ENCODE results near the gene LRRC8E. TPM values are rescaled to one million over a fixed set of nuclear protein-coding genes. Genes with fewer than 3 reads are reported as not detected.

Gene LRRC8E
- total RNA-seq, 2 donors from 2014 or later, result 2.8 to 3.4 TPM

DNA sequence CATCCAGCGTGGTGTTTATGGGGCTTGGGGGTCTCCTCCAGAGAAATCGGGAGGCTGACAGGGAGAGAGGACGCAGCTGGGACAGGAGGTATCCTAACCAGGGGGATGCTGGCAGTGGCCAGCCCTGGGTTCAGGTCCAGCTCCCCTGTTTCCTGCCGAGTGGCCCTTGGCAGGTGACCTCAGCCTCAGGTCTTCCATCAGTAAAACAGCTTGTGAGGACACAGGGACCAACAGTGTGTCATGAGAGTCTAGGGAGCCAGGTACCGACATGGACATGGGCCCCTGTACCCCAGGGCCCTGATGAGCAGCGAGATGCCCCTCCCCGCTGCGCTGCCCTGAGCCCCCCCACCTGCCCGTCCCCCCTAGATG is 38.7 kb upstream of the LRRC8E start:
- WGBS, 2 experiments (ENCODE audit: insufficient coverage in 1 of 2, insufficient read length in 1 of 2), result 86 to 95% methylated on average over 4 to 9 of the region's 9 CpGs
- H3K27me3 ChIP-seq (ENCODE audit: control insufficient read depth, insufficient read depth, low read length, poor library complexity, severe bottlenecking), result no peaks in the 10 kb centered on the region
- no peaks in the 10 kb centered on the region for H3K9me3 Mint-ChIP-seq
- H3K9ac ChIP-seq (ENCODE audit: extremely low read depth, low read length, poor library complexity, severe bottlenecking), result no peak overlapping the region
- H3K27me3 Mint-ChIP-seq (ENCODE audit: insufficient read depth), result peaks cover 9% of the 10 kb centered on the region
- H3K36me3 ChIP-seq (ENCODE audit: control insufficient read depth, insufficient read depth, low read length), result no peaks in the 10 kb centered on the region
- no peak overlapping the region for H3K27ac Mint-ChIP-seq
- no peaks in the 10 kb centered on the region for H3K9me3 ChIP-seq (ENCODE audit: control insufficient read depth, low read length)
- no peaks in the 10 kb centered on the region for H3K36me3 Mint-ChIP-seq (ENCODE audit: low read depth)
- H3K4me3 ChIP-seq (ENCODE audit: low read length), result no peak overlapping the region
- no peak for DNase-seq
- no peak overlapping the region for H3K27ac ChIP-seq (ENCODE audit: low read depth, low read length)
- H3K4me3 Mint-ChIP-seq, result no peak overlapping the region
- H3K4me1 ChIP-seq (ENCODE audit: control insufficient read depth, insufficient read depth, low read length), result peaks cover 3% of the 10 kb centered on the region
- peaks cover 3% of the 10 kb centered on the region for H3K4me1 Mint-ChIP-seq
- no peak for TF ChIP-seq CTCF (conservative IDR thresholded peaks at IDR 0.05)

DNA sequence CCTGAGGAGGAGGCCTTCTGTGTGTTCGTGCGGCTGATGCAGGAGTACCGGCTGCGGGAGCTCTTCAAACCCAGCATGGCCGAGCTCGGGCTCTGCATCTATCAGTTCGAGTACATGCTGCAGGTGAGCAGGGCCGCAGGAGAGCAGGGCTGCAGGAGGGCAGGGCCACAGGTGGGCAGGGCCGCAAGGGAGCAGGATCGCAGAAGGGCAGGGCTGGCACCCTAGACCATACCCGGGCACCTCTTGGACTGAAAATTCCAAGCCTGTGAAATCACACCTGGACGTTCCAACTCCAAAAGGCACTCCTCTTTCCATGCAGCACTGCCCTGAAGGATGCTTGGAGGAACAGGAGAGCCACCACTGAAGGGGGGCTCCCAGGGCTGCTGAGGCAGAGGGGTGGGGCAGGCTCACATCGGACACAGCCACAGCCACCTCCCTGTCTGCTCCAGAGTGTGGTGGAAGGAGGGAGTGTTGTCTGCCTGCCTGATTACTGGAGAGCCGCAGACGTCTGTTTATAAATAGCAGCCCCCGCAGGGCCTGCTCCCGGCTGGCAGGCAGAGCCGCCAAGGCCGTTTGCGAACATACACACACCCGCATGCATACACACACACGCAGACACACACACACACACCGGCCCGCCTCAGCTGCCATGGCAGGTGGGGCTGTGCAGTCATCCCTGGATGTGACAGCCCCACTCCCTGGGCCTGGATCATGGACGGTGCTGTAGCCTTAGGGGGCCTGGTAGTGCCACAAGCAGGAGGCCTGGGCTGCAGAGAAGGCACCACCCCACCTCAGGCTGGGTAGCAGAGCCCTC is 38.1 kb upstream of the LRRC8E start:
- H3K4me1 ChIP-seq (ENCODE audit: control insufficient read depth, insufficient read depth, low read length), result peaks cover 3% of the 10 kb centered on the region
- no peaks in the 10 kb centered on the region for H3K36me3 ChIP-seq (ENCODE audit: control insufficient read depth, insufficient read depth, low read length)
- no peak for DNase-seq
- WGBS, 2 experiments (ENCODE audit: insufficient coverage in 1 of 2, insufficient read length in 1 of 2), result 80 to 88% methylated on average over 12 to 25 of the region's 25 CpGs
- no peaks in the 10 kb centered on the region for H3K36me3 Mint-ChIP-seq (ENCODE audit: low read depth)
- no peak overlapping the region for H3K27ac ChIP-seq (ENCODE audit: low read depth, low read length)
- H3K4me3 Mint-ChIP-seq, result no peak overlapping the region
- no peak overlapping the region for H3K9ac ChIP-seq (ENCODE audit: extremely low read depth, low read length, poor library complexity, severe bottlenecking)
- H3K4me1 Mint-ChIP-seq, result peaks cover 3% of the 10 kb centered on the region
- no peaks in the 10 kb centered on the region for H3K27me3 ChIP-seq (ENCODE audit: control insufficient read depth, insufficient read depth, low read length, poor library complexity, severe bottlenecking)
- H3K9me3 Mint-ChIP-seq, result no peaks in the 10 kb centered on the region
- H3K4me3 ChIP-seq (ENCODE audit: low read length), result no peak overlapping the region
- no peak for TF ChIP-seq CTCF (conservative IDR thresholded peaks at IDR 0.05)
- H3K9me3 ChIP-seq (ENCODE audit: control insufficient read depth, low read length), result no peaks in the 10 kb centered on the region
- no peak overlapping the region for H3K27ac Mint-ChIP-seq
- peaks cover 13% of the 10 kb centered on the region for H3K27me3 Mint-ChIP-seq (ENCODE audit: insufficient read depth)

DNA sequence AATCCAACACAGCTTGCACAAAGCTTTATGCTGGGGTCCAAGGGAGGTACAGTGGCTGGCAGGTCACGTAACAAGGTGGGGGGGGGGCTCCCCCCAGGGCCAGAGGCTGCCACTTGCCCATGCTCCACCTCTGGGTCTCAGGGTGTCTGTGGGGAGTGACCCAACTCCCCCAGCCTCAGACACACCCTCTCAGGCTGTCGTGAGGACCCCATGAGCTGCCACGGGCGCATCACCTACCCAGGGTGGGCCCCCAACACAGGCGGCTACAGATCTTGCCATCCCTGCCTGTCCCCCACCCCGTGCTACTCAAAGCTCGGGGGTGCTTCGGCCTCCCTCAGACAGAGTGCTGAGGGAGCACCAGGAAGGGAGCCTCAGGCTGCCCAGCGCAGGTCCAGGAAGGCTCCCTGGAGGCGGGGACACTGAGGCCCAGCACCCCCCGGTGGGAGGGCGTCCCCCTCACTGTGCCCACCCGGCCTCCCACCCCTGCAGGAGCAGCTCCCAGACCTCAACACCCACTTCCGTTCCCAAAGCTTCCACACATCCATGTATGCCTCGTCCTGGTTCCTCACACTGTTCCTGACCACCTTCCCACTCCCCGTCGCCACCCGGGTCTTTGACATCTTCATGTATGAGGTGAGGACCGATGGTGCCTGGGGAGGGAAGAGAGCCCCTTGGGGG is 37.2 kb upstream of the LRRC8E start:
- Mint-ChIP-seq H3K9me3 (no peaks in the 10 kb centered on the region), H3K27ac (no peak overlapping the region), H3K4me1 (peaks cover 3% of the 10 kb centered on the region), H3K36me3 (ENCODE audit: low read depth) (no peaks in the 10 kb centered on the region), H3K4me3 (no peak overlapping the region), H3K27me3 (ENCODE audit: insufficient read depth) (peaks cover 22% of the 10 kb centered on the region)
- Histone ChIP-seq H3K4me3 (ENCODE audit: low read length) (no peak overlapping the region), H3K27ac (ENCODE audit: low read depth, low read length) (no peak overlapping the region), H3K27me3 (ENCODE audit: control insufficient read depth, insufficient read depth, low read length, poor library complexity, severe bottlenecking) (no peaks in the 10 kb centered on the region), H3K9ac (ENCODE audit: extremely low read depth, low read length, poor library complexity, severe bottlenecking) (no peak overlapping the region), H3K36me3 (ENCODE audit: control insufficient read depth, insufficient read depth, low read length) (no peaks in the 10 kb centered on the region), H3K4me1 (ENCODE audit: control insufficient read depth, insufficient read depth, low read length) (peaks cover 3% of the 10 kb centered on the region), H3K9me3 (ENCODE audit: control insufficient read depth, low read length) (no peaks in the 10 kb centered on the region)
- WGBS, 2 experiments (ENCODE audit: insufficient coverage in 1 of 2, insufficient read length in 1 of 2), result 86 to 87% methylated on average over 6 to 18 of the region's 19 CpGs
- no peak for DNase-seq
- TF ChIP-seq CTCF (conservative IDR thresholded peaks at IDR 0.05), result no peak

All from endodermal cell (in vitro differentiated cells).